ENCODE measurements around the gene MRPS18A.

The MRPS18A gene

DNA sequence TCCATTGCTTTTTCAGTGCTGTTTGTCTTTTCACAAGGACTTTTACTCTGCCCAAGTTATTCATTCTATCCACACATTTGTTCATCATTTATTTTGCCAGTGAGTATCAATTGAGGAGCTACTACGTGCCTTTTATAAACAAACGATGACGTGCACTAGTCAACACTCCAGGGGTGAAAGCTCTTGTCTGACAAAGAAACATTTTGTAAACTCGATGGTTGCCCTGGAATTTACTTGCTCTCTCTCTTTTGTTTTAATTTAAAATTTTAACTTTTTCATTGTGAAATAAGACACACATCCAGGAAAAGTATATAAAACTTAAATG, 8.3 kb upstream of the MRPS18A start:
- DNase-seq: no peak

GRCh38 chr6:43695215-43695966, 7.8 kb upstream of the MRPS18A start:
- DNase-seq: peak; percentile 98 to 99

- DNase-seq: no peak
Measured at GRCh38 chr6:43689421-43689820, 1.8 kb upstream of the MRPS18A start.

DNA sequence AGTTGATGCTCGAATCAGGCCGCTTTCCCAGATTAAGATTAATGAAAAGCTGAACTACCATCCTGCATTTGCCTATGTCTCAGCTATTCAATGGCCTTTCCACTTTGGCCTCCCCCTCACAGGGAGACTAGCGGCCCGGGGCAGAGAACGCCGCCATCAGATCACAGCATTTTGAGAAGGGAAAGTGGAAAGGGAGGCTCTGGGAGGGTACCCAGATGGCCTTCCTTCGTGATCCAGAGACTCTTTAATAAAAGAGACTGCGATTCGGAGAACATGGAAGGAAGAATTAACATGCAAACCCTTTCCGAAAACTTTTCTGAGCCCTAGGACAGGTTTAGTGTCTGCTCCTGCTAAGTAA, 533 bp downstream of the MRPS18A start:
- DNase-seq: no peak

- no peak for DNase-seq
Measured at GRCh38 chr6:43683708-43684455, 3.7 kb downstream of the MRPS18A start.

- DNase-seq: no peak
Measured at GRCh38 chr6:43682724-43683429, 4.7 kb downstream of the MRPS18A start.

- DNase-seq: no peak
Measured at GRCh38 chr6:43681303-43681702, 6.3 kb downstream of the MRPS18A start.

DNA sequence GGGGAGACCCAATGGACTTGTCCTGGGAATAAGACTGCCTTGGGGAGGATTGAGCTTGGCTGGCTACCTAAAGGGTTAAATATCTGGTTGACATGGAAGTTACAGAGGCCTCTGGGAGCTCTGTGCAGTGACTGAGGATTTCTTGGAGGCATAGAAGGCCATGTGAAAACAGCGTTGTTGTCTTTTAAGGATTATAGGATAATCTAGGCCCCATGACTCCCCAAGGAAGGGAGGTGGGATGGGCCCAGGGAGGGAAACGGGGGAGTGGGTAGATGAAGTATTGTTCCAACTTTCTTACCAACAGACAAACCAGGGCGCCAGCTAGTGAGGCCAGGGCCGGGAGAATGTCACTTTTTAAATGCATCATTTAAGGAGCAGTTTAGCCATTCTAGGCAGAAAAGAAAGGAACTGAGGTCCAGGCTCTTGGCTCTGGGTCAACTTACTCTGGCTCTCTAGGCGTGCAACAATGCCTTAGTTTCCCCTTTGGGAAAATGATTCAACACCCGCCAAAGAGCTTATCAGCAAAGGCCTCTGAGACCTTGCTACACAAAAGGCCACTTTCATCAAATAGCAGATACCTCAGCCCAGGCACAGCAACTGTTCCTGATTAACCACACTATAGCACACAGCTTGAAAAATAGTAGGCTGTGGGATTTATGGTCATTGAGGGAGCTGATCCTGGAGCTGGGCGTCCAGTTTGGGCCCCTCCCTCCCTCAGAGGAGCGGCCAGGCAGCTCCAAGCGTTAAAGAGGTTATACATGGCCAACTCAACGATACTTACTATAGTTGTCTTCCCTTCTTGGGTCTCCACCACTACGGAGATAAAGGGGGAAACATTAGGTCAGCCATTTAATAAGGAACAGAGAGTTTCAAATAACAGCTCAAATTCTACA, 7.0 kb downstream of the MRPS18A start:
- no peak for DNase-seq

DNA sequence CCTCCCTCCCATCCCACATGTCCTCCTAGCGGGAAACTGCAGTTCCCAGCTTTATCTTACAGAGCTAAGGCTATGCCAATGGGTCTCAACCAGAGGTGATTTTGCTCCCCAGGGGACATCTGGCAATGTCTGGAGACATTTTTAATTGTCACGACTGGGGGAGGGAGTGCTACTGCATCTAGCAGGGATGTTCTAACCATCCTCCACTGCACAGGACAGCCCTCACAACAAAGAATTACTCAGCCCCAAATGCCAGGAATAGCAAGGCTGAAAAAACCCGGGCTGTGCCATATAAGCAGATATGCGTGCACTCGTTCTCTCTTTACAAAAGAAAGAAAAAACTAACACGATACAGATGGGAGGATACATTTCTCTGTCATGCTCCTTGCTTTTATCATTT, 8.5 kb downstream of the MRPS18A start:
- DNase-seq: no peak

GRCh38 chr6:43678341-43678740, 9.2 kb downstream of the MRPS18A start:
- no peak for DNase-seq

- DNase-seq: no peak
Measured at GRCh38 chr6:43677759-43678158, 9.8 kb downstream of the MRPS18A start.

- DNase-seq: no peak
Measured at GRCh38 chr6:43676962-43677606, 10.5 kb downstream of the MRPS18A start.

GRCh38 chr6:43674921-43675320, 12.7 kb downstream of the MRPS18A start:
- no peak for DNase-seq

DNA sequence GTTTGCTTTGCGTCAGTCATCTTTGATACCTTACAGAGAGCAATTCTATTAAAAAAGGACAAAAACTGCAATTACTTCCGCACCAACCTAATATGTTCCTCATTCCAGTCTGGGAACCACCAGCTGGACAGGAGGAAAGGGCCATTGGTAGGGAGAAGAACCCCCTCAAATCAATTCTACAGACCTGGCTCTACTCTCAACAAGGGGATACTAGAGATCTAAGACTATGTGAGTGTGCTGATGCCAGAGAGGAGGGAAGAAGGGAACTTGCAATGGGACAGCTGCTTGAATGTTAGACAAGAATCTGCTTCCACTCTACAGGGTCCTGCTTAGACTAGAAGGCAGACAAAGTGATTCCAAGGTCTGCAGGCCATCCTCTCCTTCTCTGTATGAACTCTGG, 13.3 kb downstream of the MRPS18A start:
- no peak for DNase-seq

- DNase-seq: no peak
Measured at GRCh38 chr6:43673444-43674084, 14.0 kb downstream of the MRPS18A start.

DNA sequence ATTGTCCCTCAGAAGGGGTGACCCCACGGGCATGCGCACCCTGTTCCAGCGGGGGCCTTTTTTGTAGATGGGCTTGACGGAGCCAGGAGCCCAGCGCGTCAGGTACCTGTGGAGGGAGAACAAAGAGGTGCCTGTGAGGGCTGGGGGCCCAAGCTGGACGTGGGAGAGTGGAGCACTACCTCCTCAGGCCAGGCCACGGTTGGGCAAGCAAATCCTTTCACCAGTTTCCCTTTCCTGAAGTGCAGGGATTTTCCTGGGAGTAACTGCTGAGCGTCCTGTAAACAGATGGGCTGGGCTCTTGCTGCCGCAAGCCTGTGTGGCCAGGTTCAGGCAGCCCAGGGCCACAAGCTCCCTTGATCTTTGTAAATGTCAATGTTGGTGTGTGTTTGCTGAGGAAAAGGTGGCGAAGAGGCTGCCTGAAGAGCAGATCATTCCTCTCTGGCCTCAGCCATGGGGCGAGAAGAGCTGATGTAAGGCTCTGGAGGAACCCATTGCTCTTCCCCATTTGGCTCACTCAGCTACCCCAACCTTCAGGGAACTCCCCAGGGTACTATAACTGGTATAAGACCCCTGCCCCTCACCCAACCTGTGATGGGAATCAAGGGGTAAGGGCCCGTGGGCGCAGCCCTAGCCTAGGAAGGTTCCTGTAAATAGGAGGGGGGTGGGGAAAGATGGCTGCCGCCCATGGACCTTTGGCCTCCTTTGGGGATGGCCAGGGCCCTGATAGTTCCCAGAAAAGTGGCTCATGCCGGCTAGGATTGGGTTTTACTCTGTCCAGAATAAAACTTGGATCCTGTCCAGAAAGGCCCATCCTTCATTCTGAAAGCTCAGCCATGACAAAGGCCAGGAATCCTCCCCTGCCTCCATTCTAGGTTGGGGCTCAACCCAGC, 15.5 kb downstream of the MRPS18A start:
- no peak for DNase-seq

DNA sequence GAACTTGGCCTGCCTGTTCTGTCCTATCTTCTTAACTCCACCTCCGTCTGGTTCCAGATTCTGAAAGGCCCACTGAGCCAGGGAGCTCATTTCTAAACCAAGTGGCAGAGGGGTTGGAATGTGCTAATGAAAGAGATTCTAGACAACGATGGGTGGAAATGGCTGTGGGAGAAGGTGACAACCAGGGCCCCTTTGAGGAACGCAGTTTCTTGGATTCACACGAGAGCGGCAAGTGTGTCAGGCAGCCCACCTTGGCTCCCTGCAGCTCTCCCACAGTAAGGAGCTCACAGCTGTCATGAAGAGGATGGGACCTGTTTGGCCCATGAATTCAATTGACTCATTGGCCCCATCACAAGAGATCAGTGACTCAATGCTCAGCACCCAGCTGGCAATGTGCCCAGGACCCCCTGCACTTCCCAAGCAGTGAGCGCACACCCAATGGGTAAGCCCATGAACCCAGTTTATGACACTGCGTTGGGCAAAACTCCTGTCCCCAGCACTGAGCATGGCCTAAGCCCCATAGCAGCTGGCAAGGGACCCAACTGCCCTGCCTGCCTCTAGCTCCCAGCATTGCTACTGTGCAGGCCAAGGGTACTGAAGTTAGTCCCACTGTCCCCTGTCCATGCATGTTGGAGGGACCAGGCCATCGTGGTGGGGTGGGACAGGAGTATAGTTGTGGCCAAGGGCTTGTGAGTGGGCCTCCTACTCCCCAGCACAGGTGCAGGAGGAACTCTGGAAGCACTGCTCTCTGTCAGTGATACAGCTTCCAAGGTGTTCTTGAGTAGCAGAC, 16.4 kb downstream of the MRPS18A start:
- no peak for DNase-seq

DNA sequence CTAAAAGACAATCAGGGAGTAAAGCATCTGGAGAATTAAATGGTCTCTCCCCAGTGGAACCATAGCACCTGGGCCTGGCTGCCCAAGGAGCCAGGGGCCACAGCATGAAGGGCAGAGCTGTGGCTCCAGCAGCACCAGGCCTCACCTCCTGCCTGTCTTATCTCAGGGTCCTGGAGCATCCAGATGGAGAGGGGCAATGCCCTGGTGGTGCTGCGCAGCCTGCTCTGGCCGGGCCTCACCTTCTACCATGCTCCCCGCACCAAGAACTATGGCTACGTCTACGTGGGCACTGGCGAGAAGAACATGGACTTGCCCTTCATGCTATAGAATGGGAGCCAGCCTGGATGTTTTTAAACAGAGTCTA, 17.0 kb downstream of the MRPS18A start:
- DNase-seq: no peak

DNA sequence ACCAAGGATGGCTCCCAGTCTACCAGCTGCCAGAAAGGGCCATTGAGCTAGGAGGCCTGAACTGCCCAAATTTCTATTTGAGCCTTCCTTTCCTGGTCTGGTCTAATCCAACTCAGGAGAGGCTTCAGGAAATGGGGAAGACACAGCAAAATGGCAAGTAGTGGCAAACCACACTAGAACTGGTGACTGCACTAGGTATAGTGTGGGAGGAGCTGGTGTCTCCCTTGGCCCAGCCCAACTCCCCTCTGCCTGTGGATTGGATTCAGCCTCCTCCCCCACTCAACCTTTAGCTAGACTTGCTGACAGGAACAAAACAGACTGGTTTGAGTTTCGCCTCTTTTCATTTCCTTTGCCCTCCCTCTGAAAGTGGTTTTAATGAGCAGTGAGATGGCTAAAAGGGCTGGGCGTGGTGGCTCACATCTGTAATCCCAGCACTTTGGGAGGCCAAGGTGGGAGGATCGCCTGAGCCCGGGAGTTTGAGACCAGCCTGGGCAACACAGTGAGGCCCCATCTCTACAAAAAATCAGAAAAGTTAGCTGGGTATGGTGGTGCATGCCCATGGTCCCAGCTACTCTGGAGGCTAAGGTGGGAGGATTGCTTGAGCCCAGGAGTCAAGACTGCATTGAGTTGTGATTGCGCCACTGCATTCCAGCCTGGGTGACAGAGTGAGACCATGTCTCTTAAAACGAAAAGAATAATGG, 17.5 kb downstream of the MRPS18A start:
- no peak for DNase-seq

Measured in NCI-H524 (cell line).